GM23338 (cell line): ENCODE data around the gene SART3. TPM values are rescaled to one million over a fixed set of nuclear protein-coding genes. Genes with fewer than 3 reads are reported as not detected.

Source experiments
- ATAC-seq: fragments of 200-7000 bp; cut with Tn5 transposase; 3 replicates; pipeline ENCODE4 v1.9.1; 2020
- DNase-seq: peaks from one replicate; pipeline ENCODE4 v3.0.0-alpha.2; 2015; ENCODE audit warnings: low spot score
- H2AFZ ChIP-seq: fragments of 200-600 bp; sonication (generic); 2 replicates; pipeline ENCODE4 v1.8.0; 2016; ENCODE audit warnings: antibody characterized with exemption, mild to moderate bottlenecking, moderate library complexity
- H3F3A ChIP-seq: fragments of 200-600 bp; sonication (generic); replicated peaks from 2 replicates; pipeline ENCODE4 v1.8.0; 2017; ENCODE audit warnings: antibody characterized with exemption, mixed run types, low read depth
- H3K27ac ChIP-seq: fragments of 200-600 bp; sonication (generic); 2 replicates; pipeline ENCODE4 v1.6.1; 2016; ENCODE audit warnings: low read depth
- H3K27me3 ChIP-seq: fragments of 200-600 bp; sonication (generic); 2 replicates; pipeline ENCODE4 v1.8.0; 2016; ENCODE audit warnings: mild to moderate bottlenecking, mixed run types, moderate library complexity; ENCODE audit not compliant: insufficient read depth
- H3K36me3 ChIP-seq: fragments of 200-600 bp; sonication (generic); 2 replicates; pipeline ENCODE4 v1.8.0; 2016; ENCODE audit warnings: mild to moderate bottlenecking; ENCODE audit not compliant: insufficient read depth
- H3K4me1 ChIP-seq: fragments of 200-600 bp; sonication (generic); 2 replicates; pipeline ENCODE4 v1.8.0; 2016; ENCODE audit warnings: mild to moderate bottlenecking, moderate library complexity; ENCODE audit not compliant: insufficient read depth
- H3K4me2 ChIP-seq: fragments of 200-600 bp; sonication (generic); 2 replicates; pipeline ENCODE4 v1.7.1; 2017; ENCODE audit warnings: mixed run types
- H3K4me3 ChIP-seq: fragments of 200-600 bp; sonication (generic); 2 replicates; pipeline ENCODE4 v1.6.1; 2016; ENCODE audit warnings: mixed run types
- H3K79me2 ChIP-seq: fragments of 200-600 bp; sonication (generic); replicated peaks from 2 replicates; pipeline ENCODE4 v1.8.0; 2017; ENCODE audit warnings: mild to moderate bottlenecking; ENCODE audit not compliant: insufficient read depth
- H3K9me2 ChIP-seq: fragments of 200-600 bp; sonication (generic); 2 replicates; pipeline ENCODE4 v1.8.0; 2017; ENCODE audit not compliant: insufficient read depth
- H4K20me1 ChIP-seq: fragments of 200-600 bp; sonication (generic); replicated peaks from 2 replicates; pipeline ENCODE4 v1.8.0; 2017; ENCODE audit warnings: mild to moderate bottlenecking; ENCODE audit not compliant: insufficient read depth
- H3K27ac Mint-ChIP-seq: 2 replicates; pipeline ENCODE4 v1.8.0; 2020; ENCODE audit warnings: inconsistent platforms, mild to moderate bottlenecking, moderate library complexity, mixed read lengths
- H3K27me3 Mint-ChIP-seq: 3 replicates; pipeline ENCODE4 v1.8.0; 2022; ENCODE audit warnings: low read depth, mild to moderate bottlenecking, moderate library complexity, mixed read lengths, inconsistent platforms; ENCODE audit not compliant: insufficient read depth, poor library complexity
- H3K36me3 Mint-ChIP-seq: 3 replicates; pipeline ENCODE4 v1.8.0; 2021; ENCODE audit warnings: low read depth, mild to moderate bottlenecking, inconsistent platforms, moderate library complexity, mixed read lengths
- H3K4me1 Mint-ChIP-seq: 3 replicates; pipeline ENCODE4 v1.8.0; 2020; ENCODE audit warnings: mild to moderate bottlenecking, inconsistent platforms, mixed read lengths
- H3K4me3 Mint-ChIP-seq: 3 replicates; pipeline ENCODE4 v1.8.0; 2021; ENCODE audit warnings: moderate library complexity, mild to moderate bottlenecking, inconsistent platforms, mixed read lengths
- H3K9me3 Mint-ChIP-seq: 3 replicates; pipeline ENCODE4 v1.8.0; 2020; ENCODE audit warnings: moderate library complexity, mild to moderate bottlenecking, inconsistent platforms, mixed read lengths
- ETS1 ChIP-seq: IDR thresholded peaks from 2 replicates; pipeline ENCODE4 v1.6.1; 2016; ENCODE audit warnings: antibody characterized with exemption
- POLR2AphosphoS5 ChIP-seq: IDR thresholded peaks from 2 replicates; pipeline ENCODE4 v1.6.1; 2016; ENCODE audit warnings: antibody characterized with exemption, low read depth
- REST ChIP-seq: IDR thresholded peaks from one replicate; pipeline ENCODE4 v1.6.1; 2018; ENCODE audit warnings: antibody characterized with exemption; ENCODE audit not compliant: unreplicated experiment
- polyA plus RNA-seq: library from polyadenylated mRNA; unstranded; fragments of >200 nt; fragmentation: Nextera tagmentation; extraction: Ambion mirVana; gene quantifications from 2 replicates; pipeline ENCODE4 v1.2.1, GENCODE V29; 2016
- total RNA-seq: library from RNA; depleted of rRNA; stranded (reverse); fragments of >200 nt; shearing (Covaris generic); gene quantifications from 2 replicates; pipeline ENCODE4 v1.2.3, GENCODE V29; 2014
- TF ChIP-seq, protein P1 (sequence below), 2 experiments: fragments of 200-600 bp in 1 of 2; sonication (generic) in 1 of 2; conservative IDR thresholded peaks; 2 replicates each; pipeline versions ENCODE4 v1.5.1 to v1.6.1; 2016 to 2017; ENCODE audit warnings: antibody characterized with exemption in 2 of 2, low read depth in 2 of 2, mild to moderate bottlenecking in 2 of 2, moderate library complexity in 1 of 2

SART3 gene
- total and polyA plus RNA-seq, 2 experiments from 2014 or later, result 49.8 to 112 TPM

DNA sequence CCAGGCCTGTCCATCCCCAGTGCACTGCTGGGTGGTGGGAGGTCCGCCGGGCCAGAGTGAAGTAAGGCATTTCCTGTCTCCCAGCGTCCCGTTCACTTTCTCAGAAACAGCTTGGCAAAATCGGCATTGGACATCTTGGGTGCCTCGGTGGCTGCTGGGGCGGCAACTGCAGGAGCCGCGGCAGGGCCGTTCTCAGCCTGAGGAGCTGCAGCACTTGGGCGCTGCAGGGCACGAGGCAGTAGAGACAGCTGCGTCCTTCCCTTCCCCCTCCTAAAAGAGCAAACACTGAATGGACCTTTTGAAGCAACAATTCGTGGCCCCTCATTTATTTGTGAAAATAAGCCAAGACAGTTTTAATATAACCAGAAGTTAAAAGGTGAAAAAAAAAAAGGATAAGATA, 37.6 kb downstream of the SART3 start:
- TF ChIP-seq REST (no peak), POLR2AphosphoS5 (no peak)
- no peak overlapping the region for H3K4me3 ChIP-seq
- no peaks in the 10 kb centered on the region for H3K9me2 ChIP-seq
- Mint-ChIP-seq H3K36me3 (peaks cover 99% of the 10 kb centered on the region), H3K27ac (no peak overlapping the region), H3K9me3 (no peaks in the 10 kb centered on the region), H3K4me1 (no peaks in the 10 kb centered on the region), H3K4me3 (no peak overlapping the region), H3K27me3 (peaks cover 3% of the 10 kb centered on the region)
- H2AFZ ChIP-seq, result no peak overlapping the region
- H3K4me2 ChIP-seq, result no peak overlapping the region
- H3K4me1 ChIP-seq, result no peaks in the 10 kb centered on the region
- no peak for ATAC-seq
- H4K20me1 ChIP-seq, result peaks cover 19% of the 10 kb centered on the region
- H3K27me3 ChIP-seq, result no peaks in the 10 kb centered on the region
- DNase-seq, result no peak
- peaks cover 74% of the 10 kb centered on the region for H3K36me3 ChIP-seq
- 0 out of 2 replicates have a peak, but pooled peaks cover 14% of the 10 kb centered on the region for H3F3A ChIP-seq
- peaks cover 6% of the 10 kb centered on the region for H3K79me2 ChIP-seq
- no peak overlapping the region for H3K27ac ChIP-seq

DNA sequence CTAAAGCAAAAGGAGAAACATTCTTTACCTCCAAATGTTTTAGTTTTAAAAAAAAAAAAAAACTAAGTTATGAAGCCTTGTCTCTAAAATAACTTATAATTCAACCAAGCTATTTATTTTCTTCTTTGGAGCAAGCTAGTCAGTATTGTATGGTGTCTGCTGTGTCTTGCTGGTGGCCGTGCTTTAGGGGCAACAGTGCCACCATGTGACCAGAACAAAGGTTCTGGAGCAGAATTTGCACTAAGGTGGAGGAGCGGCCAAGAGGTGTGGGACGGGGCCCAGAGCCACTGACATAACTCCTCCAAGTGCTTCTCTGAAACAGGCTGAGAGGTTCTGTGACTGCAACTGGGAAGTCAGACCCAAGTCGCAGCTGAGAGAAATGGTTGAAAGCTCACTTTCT, 41.4 kb downstream of the SART3 start:
- ATAC-seq (peak; percentile 4; the same call in 1 of the 3 replicates), DNase-seq (peak; percentile 47)
- peaks cover 10% of the 10 kb centered on the region; the same call in 1 of the 2 replicates for H3K4me1 ChIP-seq
- peaks cover 19% of the 10 kb centered on the region for H4K20me1 ChIP-seq
- peak overlapping the region; percentile 86; the same call in 1 of the 2 replicates for H3K27ac Mint-ChIP-seq
- peaks cover 47% of the 10 kb centered on the region for H3K36me3 ChIP-seq
- TF ChIP-seq, protein P1, sequence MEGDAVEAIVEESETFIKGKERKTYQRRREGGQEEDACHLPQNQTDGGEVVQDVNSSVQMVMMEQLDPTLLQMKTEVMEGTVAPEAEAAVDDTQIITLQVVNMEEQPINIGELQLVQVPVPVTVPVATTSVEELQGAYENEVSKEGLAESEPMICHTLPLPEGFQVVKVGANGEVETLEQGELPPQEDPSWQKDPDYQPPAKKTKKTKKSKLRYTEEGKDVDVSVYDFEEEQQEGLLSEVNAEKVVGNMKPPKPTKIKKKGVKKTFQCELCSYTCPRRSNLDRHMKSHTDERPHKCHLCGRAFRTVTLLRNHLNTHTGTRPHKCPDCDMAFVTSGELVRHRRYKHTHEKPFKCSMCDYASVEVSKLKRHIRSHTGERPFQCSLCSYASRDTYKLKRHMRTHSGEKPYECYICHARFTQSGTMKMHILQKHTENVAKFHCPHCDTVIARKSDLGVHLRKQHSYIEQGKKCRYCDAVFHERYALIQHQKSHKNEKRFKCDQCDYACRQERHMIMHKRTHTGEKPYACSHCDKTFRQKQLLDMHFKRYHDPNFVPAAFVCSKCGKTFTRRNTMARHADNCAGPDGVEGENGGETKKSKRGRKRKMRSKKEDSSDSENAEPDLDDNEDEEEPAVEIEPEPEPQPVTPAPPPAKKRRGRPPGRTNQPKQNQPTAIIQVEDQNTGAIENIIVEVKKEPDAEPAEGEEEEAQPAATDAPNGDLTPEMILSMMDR (conservative IDR thresholded peaks at IDR 0.05; ENCODE audit: low read depth in 2 of 2), result peak; percentile 37 to 59; a peak in 3 of 4 replicates
- TF ChIP-seq ETS1, result no peak
- H3K9me2 ChIP-seq, result no peaks in the 10 kb centered on the region
- no peak overlapping the region for H3K4me3 ChIP-seq
- peaks cover 73% of the 10 kb centered on the region for H3K36me3 Mint-ChIP-seq
- no peak overlapping the region for H3K27ac ChIP-seq
- H3K9me3 Mint-ChIP-seq, result peaks cover under 1% of the 10 kb centered on the region; the same call in 1 of the 3 replicates
- no peak overlapping the region for H3K4me3 Mint-ChIP-seq
- H3K27me3 Mint-ChIP-seq, result peaks cover 16% of the 10 kb centered on the region
- H2AFZ ChIP-seq, result no peak overlapping the region
- peaks cover 11% of the 10 kb centered on the region; the same call in 2 of the 3 replicates for H3K4me1 Mint-ChIP-seq
- H3K4me2 ChIP-seq, result no peak overlapping the region
- peaks cover 6% of the 10 kb centered on the region; the same call in 1 of the 2 replicates for H3K79me2 ChIP-seq
- H3K27me3 ChIP-seq, result no peaks in the 10 kb centered on the region
- H3F3A ChIP-seq, result 0 out of 2 replicates have a peak, but pooled peaks cover 18% of the 10 kb centered on the region
